COLO829 (cell line): Measurements from ENCODE around the gene GTSE1.

ENCODE experiments used
- DNase-seq: peaks from one replicate; pipeline ENCODE4 v3.0.0; 2012; ENCODE audit warnings: low spot score

Gene GTSE1

GRCh38 chr22:46328797-46329196 is 32.1 kb downstream of the GTSE1 start:
- DNase-seq: no peak

GRCh38 chr22:46329616-46330015 is 32.9 kb downstream of the GTSE1 start:
- no peak for DNase-seq

- DNase-seq: no peak
Measured at GRCh38 chr22:46330426-46330825, 33.8 kb downstream of the GTSE1 start.

- no peak for DNase-seq
Measured at GRCh38 chr22:46331496-46331895, 34.8 kb downstream of the GTSE1 start.

GRCh38 chr22:46335201-46336118 is 38.8 kb downstream of the GTSE1 start, which contains the start of gene TRMU:
TRMU (plus strand) TSS chr22:46335714; CDS start chr22:46335765, 51 bp downstream.
- DNase-seq: peak; percentile 93

GRCh38 chr22:46336119-46337078 is 39.7 kb downstream of the GTSE1 start:
- no peak for DNase-seq

GRCh38 chr22:46337870-46338269 is 41.2 kb downstream of the GTSE1 start:
- no peak for DNase-seq

GRCh38 chr22:46338636-46339035 is 42.0 kb downstream of the GTSE1 start:
- no peak for DNase-seq

GRCh38 chr22:46339956-46340355 is 43.3 kb downstream of the GTSE1 start:
- no peak for DNase-seq

GRCh38 chr22:46340676-46341075 is 44.0 kb downstream of the GTSE1 start:
- DNase-seq: no peak

- DNase-seq: no peak
Measured at GRCh38 chr22:46346680-46347405, 50.2 kb downstream of the GTSE1 start.

GRCh38 chr22:46347646-46348045 is 51.0 kb downstream of the GTSE1 start:
- no peak for DNase-seq

GRCh38 chr22:46348099-46348695 is 51.5 kb downstream of the GTSE1 start:
- DNase-seq: no peak

GRCh38 chr22:46349238-46349637 is 52.6 kb downstream of the GTSE1 start:
- DNase-seq: no peak

- DNase-seq: no peak
Measured at GRCh38 chr22:46349681-46350080, 53.0 kb downstream of the GTSE1 start.

GRCh38 chr22:46350121-46350520 is 53.5 kb downstream of the GTSE1 start:
- DNase-seq: peak; percentile 70

- no peak for DNase-seq
Measured at GRCh38 chr22:46350646-46351045, 54.0 kb downstream of the GTSE1 start.

- no peak for DNase-seq
Measured at GRCh38 chr22:46351131-46351735, 54.6 kb downstream of the GTSE1 start.

GRCh38 chr22:46351767-46352166 is 55.1 kb downstream of the GTSE1 start:
- no peak for DNase-seq

- no peak for DNase-seq
Measured at GRCh38 chr22:46352276-46352675, 55.6 kb downstream of the GTSE1 start.
